GM19438 (cell line): Measurements from ENCODE around the gene SLC8B1.

Experiments
- ATAC-seq: cut with Tn5 transposase; IDR thresholded peaks from one replicate; pipeline ENCODE4 v1.9.1; 2021; ENCODE audit warnings: low read depth; ENCODE audit not compliant: unreplicated experiment

SLC8B1 gene

GRCh38 chr12:113271853-113272561, 62.9 kb downstream of the SLC8B1 start:
- ATAC-seq: no peak

GRCh38 chr12:113271466-113271852, 63.5 kb downstream of the SLC8B1 start:
- no peak for ATAC-seq

- no peak for ATAC-seq
Observed at GRCh38 chr12:113270709-113271009, 64.2 kb downstream of the SLC8B1 start.

GRCh38 chr12:113269257-113269943, 65.5 kb downstream of the SLC8B1 start:
- no peak for ATAC-seq

- ATAC-seq: no peak
Observed at GRCh38 chr12:113268621-113269020, 66.3 kb downstream of the SLC8B1 start.

- no peak for ATAC-seq
Observed at GRCh38 chr12:113268136-113268535, 66.8 kb downstream of the SLC8B1 start.

GRCh38 chr12:113267621-113268020, 67.3 kb downstream of the SLC8B1 start:
- no peak for ATAC-seq

- no peak for ATAC-seq
Observed at GRCh38 chr12:113266106-113266895, 68.6 kb downstream of the SLC8B1 start.

- ATAC-seq: no peak
Observed at GRCh38 chr12:113263431-113263963, 71.4 kb downstream of the SLC8B1 start.

GRCh38 chr12:113262710-113263109, 72.2 kb downstream of the SLC8B1 start:
- no peak for ATAC-seq

- no peak for ATAC-seq
Observed at GRCh38 chr12:113261847-113262470, 73.0 kb downstream of the SLC8B1 start.

- ATAC-seq: no peak
Observed at GRCh38 chr12:113260636-113261300, 74.1 kb downstream of the SLC8B1 start.

- no peak for ATAC-seq
Observed at GRCh38 chr12:113260127-113260526, 74.8 kb downstream of the SLC8B1 start.

GRCh38 chr12:113257564-113257963, 77.3 kb downstream of the SLC8B1 start:
- no peak for ATAC-seq

- ATAC-seq: no peak
Observed at GRCh38 chr12:113254298-113254697, 80.6 kb downstream of the SLC8B1 start.

GRCh38 chr12:113253532-113254285, 81.2 kb downstream of the SLC8B1 start:
- ATAC-seq: no peak

- no peak for ATAC-seq
Observed at GRCh38 chr12:113252494-113252893, 82.4 kb downstream of the SLC8B1 start.

GRCh38 chr12:113251404-113252070, 83.4 kb downstream of the SLC8B1 start:
- ATAC-seq: no peak

- no peak for ATAC-seq
Observed at GRCh38 chr12:113250045-113250444, 84.9 kb downstream of the SLC8B1 start.
